GM21526 (cell line): ENCODE data around the gene HOXC12.

Source experiments
- ATAC-seq: cut with Tn5 transposase; IDR thresholded peaks from one replicate; pipeline ENCODE4 v1.9.1; 2021; ENCODE audit warnings: moderate library complexity; ENCODE audit not compliant: unreplicated experiment, low FRiP score

The HOXC12 gene

DNA sequence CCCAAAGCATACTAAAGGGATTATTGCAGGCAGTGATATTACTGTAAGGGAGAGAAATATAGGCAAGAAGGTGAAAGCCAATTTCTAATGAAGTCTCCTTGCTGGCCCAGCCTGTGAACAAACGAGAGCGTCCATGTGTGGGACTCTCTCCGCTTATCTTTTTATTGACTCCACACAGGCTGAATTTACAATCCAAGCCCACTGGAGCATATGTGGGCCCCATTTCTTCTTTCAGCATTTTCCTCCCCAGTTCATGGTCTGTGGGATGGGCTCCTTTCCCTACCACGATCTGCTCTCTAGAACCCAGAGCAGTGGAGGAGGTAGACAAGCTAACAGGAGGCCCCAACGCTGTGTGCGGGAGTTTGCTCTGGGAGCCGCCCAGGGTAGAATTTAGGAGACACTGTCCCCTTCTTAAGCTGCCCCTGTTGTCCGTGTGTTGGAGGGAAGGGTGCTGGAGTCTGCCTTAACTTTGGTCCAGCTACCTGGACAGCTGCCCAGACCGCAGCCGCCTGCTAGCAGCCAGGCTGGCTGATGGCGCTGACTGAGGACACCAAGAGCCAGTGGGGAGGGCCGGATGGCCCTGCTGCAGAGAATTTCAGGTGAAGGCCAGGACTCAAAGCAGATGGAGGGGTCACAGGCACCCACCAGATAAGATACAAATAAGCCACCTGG is 15.0 kb downstream of the HOXC12 start:
- no peak for ATAC-seq

DNA sequence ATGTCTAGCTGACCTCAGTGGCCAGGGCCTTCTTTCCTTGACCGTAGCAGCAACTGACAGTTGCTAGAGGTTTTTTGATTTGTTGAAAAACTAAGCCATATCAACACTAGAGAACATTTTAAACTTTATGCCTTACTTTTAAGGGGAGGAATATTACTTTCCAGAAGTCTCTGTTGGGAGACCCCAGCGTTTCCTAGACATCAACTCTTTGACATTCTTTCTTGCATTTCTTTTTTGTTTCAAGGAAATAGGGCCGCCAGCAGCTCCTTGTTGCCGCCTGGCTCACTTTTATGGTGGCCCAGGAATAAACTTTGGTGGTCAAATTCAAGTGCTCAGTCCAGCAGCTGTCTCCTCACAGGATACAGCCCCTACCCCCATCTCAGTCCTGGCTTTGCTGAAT is 15.7 kb downstream of the HOXC12 start:
- no peak for ATAC-seq

DNA sequence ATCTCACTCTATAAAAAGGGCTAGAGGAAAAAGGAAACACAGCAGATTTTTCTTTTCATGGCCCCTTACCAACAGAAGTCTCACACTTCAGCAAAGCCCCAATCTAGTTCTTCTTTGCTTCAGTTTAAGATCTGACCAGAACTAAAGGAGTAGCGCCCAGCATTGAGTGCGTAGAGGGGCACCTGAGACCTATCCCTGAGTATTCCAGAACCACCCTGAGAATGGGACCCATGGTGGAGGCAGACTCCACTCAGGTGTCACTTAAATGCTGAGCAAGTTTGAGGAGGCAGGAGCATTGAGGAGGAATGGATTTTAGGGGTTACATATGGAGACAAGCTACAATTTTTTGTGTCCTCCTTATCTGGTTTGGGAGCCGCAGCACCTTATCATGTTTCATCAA is 16.4 kb downstream of the HOXC12 start:
- ATAC-seq: no peak

DNA sequence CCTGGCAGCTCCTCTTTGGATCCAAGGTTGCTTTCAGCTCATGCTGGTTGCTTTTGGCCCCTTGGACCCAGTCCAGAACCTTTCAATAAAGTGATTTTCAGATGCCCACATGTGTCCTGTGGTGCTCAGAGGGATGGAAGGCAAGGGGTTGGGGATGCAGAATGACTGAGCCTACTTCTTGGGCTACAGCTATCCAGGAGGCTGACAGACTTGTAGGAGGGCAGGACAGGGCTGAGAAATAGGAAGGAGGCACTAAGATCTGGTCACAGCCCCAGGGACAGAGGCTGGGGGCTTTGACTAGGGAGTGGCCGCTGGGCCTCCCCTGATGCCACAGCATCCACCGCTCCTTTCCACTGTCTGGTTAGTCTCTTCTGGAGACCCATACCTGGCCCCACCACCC is 17.0 kb downstream of the HOXC12 start:
- no peak for ATAC-seq

DNA sequence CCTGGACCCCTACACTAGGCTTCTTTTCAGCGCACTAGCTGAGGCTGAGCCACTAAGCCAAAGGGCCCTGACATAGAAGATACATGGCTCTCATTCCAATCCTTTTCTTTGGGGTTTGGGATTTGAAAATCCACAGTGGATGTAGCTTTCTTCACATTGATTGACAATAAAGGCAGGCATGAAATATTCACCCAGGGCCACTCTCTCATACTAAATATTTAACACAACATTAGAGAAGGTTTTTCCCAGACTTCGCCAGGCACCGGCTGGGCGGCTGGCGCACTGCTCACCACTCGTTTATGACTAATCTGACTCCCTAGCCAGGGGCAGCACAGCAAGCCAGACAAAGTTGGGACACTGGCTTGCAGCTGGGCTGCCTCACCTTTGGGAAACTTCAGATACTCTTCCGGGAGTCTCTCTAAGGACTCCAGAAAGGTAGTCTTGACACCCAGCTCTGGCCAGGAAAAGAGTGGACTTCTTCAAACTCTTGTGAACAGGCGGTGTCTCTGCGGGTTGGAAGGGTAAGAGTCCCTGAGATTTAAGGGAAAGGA is 17.5 kb downstream of the HOXC12 start:
- ATAC-seq: no peak

DNA sequence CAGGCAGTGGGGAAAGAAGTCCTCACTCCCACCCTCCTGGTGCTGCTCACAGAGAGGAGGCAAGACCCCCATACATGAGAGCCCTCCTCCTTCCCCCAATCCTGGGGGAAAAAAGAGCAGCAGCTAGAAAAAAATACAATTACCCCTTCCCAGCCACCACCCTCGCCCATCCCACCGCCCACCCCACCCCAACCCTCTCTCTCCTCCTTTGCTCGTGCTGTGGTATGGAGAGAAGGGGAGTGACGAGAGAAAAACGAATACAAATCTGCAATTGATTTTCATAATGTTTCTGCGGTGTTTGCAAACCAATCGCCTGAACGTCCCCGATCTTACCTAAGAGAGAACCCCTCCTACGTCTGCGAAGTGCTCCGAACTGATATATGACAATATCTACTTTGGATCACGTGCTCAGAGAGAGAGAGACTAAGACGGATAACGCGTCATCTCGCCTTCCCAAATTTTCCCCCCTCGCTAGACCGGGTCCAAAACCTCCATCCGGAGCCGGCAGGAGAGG is 18.1 kb downstream of the HOXC12 start, which contains the start of gene HOXC11:
HOXC11 (plus strand) TSS at position 405 of the 514 bp plus-strand sequence. CDS start 116 bp downstream, outside the sequence.
- ATAC-seq: no peak

DNA sequence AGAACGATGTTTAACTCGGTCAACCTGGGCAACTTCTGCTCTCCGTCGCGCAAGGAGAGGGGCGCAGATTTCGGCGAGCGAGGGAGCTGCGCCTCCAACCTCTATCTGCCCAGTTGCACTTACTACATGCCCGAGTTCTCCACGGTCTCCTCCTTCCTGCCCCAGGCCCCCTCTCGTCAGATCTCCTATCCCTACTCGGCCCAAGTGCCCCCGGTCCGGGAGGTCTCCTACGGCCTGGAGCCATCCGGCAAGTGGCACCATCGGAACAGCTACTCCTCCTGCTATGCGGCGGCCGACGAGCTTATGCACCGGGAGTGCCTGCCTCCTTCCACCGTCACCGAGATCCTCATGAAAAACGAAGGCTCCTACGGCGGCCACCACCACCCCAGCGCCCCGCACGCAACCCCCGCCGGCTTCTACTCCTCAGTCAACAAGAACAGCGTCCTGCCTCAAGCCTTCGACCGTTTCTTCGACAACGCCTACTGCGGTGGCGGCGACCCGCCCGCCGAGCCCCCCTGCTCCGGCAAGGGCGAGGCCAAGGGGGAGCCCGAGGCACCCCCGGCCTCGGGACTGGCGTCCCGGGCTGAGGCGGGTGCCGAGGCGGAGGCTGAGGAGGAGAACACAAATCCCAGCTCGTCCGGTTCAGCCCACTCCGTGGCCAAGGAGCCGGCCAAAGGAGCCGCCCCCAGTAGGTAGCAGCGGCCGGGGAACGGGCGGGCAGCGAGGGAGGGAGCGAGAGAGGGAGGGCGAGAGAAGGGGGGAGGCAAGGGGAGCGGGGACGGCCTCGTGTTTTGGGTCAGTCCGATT is 18.7 kb downstream of the HOXC12 start:
- no peak for ATAC-seq

DNA sequence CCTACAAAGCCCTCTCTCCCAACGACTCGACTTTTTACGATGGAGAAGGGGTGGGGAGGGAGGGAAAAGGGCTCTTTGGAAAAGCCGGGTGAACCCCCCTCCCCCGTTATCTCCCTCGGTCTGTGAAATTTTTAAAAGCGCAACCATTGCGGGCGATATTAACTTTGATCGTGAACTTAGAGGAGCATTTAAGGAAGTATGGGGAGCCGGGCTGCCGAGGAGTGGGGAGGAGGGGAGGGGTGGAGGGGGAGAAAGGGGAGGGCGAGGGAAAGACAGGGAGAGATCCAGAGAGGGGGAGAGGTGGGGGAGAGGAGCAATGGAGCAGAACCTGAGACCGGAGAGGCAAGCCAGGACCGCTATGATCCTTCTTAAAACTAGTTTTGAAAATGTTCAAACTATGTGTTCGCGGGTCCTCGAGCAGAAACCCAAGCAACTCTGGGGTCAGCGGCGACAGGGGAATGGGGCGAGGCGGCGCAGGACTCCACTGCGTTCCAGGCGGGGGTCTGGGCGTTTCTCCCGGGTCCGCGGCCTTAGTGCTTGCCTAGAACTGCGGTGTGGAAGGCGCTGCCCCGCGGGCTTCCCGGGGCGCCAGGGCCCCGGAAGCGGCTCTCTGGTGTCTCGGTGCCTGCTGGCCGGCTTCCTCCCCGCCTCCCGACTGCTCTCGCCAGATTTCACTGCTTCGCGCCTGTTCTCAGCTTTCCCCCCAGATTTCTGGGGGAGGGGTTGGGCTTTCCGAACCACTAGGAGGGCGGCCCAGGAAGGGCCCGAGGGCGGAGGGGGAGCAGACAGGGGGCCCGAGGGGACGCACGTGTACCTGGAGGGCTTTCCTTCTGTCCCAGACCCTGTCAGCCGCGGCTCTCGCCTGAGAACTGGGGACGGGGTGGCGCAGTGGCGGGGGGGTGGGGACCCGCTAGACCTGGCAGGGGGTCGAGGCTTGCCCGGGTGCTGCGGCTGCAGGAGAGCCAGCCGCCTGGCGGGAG is 19.7 kb downstream of the HOXC12 start, which contains the start of gene HOTAIR:
HOTAIR (minus strand) TSS at position 871 of the 980 bp plus-strand sequence.
- no peak for ATAC-seq

DNA sequence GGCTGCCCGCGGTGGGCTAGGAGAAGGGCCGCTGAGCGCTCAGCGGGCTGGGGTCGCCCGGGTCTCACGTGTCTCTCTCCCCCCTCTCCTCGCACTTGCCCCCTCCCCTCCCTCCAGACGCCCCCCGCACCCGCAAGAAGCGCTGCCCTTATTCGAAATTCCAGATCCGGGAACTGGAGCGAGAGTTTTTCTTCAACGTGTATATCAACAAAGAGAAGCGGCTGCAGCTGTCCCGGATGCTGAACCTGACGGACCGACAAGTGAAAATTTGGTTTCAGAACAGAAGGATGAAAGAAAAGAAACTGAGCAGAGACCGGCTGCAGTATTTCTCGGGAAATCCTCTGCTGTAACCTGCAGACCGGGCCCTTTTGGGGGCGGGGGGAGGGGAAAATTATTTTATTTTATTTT is 20.4 kb downstream of the HOXC12 start:
- ATAC-seq: no peak

DNA sequence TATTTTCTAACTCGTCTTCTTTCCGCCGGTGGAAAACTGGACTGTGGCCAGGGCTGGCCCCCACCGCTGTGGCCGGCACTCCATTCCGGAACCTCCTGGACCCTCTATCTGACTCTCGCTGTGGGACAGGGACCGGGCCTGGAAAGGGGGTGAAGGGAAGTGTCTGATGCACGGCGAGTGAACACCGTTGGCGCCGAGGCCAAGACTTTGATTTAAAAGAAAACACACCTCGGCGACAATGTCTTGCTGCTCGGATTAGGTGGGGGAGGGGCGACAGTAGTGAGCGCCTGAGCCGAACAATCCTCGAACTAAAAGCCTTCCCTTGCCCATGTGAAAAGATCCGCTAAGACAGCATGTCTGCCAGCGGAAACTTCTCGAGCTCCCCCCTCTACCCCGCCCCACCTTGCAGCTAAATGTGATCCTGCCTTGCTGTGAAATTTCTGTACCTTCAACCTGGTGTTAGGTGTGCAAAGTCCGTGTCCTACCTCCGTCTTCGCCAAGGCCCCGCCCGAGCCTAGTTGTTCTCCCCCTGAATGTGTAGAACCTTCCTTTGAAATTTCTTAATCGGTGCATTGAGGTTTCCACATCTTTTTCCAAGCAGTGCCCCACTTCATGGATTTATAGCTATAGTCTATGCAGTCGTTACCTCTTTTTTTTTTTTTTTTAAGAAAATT is 20.9 kb downstream of the HOXC12 start:
- no peak for ATAC-seq

DNA sequence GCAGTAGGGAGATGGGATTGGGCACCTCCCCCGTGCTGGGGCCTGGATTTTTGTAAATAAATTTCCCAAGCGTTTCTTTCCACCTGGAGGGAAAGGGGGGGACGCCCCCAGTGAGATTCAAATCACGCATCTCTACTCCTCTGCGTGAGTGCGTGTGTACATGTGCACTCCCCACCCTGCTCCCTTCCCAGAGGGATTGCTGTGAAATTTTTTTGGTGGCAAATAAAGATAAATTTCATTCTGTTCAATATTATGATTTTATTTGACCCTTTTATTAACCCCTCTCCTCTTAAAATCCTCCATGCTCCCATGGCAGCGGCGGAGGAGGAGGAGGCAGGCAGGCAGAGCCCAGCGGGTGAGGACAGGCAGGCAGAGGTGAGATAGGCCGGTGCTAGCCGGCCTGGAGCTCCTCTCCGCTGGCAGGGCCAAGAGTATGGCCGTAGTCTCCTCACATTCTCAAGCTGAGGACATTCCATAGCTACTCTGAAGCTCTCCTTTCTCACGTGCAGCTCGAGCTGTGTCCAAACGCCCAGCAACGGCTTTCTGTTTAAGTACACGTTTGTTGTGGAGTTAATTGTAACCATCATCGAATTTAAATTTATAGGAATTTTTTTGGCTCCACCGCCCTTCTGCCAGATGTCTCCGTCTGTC is 21.6 kb downstream of the HOXC12 start:
- ATAC-seq: no peak

DNA sequence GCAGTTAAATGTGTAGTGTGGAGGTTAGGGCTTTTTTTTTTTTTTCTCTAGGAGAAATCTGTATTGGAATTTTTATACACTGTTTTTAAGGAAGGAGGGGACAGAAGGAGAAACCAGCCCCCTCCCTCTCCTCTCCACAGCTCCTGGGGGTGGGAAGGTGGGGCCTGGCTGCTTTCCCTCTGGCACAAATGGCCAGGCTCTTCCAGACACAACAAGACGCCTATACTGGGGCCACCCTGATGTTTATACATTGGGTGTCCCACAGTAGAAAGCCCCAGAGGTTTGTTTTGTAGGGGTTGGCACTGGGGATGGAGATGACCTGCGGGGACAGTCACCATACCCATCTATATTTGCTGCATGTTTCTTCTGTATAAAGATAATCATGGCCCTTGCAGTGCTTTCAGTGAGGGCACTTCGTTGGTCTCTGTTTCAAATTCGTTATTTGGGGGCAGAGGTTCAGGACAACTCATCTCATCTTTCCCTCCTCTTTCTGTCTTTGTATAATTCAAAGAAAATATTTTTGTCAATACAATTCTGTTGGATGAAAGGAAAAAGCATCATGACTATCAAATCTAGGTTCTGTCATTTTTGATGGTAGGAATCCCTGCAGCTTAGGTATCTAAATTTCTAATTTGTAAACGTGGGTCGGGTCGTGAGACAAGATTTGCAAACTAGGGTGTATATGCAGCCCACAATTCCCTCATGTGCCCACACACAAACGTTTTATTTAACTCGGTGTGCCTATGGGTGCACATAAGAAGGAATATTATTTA is 22.3 kb downstream of the HOXC12 start:
- ATAC-seq: no peak

DNA sequence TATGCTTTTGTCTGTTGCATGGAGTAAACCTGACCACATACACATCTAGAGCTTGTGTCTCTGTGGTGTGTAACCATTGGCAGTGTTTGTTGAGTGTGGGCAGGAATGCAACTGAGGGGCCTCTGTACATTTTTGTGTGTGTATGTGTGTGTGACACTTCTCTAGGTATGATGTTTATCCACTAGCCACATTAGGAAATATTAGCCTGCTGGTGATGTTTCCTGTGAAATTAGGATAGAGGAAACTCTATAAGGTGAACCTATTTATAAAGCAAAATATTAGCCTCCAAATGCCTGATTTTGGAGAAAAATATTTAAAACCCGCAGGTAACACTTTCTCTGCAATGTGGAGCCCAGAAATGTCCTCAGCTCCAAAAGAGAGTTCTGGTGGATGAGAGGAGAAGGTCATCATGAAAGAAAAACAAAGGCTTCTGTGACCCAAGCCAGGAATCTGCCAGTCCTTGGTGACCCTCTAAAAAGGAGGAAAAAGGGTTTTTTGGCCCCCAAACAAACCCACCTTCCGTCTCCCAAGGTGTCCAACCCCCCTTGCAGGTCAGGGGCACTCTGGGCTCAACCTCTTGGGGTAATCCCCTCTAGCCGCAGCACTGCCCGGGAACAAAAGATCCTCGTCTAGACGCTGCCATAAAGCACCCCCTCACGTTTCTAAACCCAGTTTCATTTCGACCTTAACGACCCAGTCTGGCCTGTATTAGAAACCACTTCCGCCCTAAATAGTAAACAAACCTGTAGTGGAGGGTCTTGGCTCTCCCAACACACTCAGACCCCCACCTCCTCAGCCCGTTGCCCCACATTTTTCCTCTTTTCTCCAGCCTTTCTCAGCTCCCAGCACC is 23.1 kb downstream of the HOXC12 start:
- ATAC-seq: no peak

DNA sequence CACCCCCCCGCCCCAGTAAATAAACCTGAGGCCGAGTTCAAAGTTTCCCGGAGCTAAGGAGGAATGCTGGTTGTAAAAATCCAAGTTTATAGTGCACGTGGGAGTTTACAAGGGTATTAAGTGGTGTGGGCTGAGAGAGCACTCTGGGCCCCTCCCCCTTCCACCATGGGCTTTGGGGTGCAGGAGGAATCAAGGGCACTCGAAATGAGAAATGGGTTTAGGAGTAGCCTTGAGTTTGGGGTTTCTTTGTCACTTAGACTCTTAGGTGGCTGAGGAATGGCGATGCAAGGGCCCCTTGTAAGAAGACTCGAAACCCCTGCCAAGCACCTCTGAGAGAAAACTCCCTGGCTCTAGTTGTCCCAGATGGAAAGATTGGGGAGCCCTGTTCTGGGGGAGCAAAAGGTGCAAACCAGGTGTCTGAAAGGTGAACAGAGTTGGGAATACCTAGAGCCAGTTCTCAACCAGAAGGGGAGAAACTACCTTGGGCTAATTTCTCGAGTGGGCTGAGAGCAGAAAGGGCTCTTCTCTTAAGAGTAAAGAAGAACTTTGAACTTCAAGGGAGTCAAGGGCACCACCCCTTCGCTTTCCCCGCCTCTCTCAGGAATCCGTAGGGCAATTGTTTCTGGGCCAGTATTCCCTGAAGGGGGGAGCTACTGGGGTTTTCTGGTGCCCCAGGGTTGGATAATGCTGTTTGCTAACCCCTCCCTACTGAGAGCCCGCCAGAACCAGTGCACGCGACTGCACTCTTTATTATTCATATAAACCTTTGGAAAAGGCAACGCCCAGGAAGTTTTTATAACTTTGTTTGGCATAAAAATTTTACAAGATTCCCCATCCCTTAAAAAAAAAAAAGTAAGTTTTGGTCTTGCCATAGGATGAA is 24.0 kb downstream of the HOXC12 start:
- no peak for ATAC-seq

DNA sequence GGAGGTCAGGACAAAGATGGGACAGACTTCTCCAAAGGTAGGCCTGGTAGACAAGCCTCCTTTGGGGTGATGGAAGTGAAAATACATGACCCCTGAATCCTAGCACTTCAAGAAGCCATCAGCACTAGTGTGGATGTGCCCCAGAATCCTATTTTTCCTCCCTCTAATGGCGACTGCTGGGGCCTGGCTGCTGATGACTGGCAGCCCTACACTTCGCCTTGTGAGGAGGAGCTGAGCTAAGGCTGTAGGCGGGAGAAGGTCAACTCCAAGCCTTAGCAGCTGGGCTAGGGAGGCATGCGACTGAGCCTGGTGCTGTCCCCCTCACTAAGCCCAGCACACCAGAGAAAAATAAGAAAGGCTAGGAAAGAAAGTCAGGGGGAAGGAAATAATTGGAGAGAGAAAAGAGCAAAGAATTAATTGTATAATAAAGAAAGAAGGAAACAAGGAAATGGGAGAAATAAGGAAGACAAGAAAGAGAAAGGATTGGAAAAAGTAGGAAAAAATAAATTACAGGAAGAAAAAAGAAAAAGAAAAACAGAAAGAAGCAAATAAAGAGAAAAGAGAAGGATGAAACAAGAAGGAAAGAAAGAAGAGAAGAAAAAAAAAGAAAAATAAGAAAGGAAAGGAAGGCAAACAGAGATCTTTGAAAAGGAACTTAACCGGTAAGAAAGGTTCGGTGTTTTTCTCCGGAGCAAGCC is 25.6 kb downstream of the HOXC12 start:
- ATAC-seq: no peak
